Activated CD4-positive, alpha-beta T cell treated with anti-CD3 and anti-CD28 coated beads for 1 hour (primary cell): ENCODE measurements around the gene IPPK.

Experiments
- DNase-seq: peaks from one replicate; pipeline ENCODE4 v3.0.0-alpha.2; 2020

The IPPK gene

GRCh38 chr9:92656537-92656925 is 13.4 kb downstream of the IPPK start:
- DNase-seq = no peak

- DNase-seq = no peak
Measured at GRCh38 chr9:92655896-92656536, 13.9 kb downstream of the IPPK start.

GRCh38 chr9:92655366-92655765 is 14.6 kb downstream of the IPPK start:
- no peak for DNase-seq

- DNase-seq = no peak
Measured at GRCh38 chr9:92654481-92655301, 15.2 kb downstream of the IPPK start.

- DNase-seq = no peak
Measured at GRCh38 chr9:92652461-92652860, 17.5 kb downstream of the IPPK start.

- no peak for DNase-seq
Measured at GRCh38 chr9:92650839-92651621, 18.9 kb downstream of the IPPK start.

- no peak for DNase-seq
Measured at GRCh38 chr9:92650296-92650695, 19.6 kb downstream of the IPPK start.

- no peak for DNase-seq
Measured at GRCh38 chr9:92649007-92649406, 20.9 kb downstream of the IPPK start.

- DNase-seq = no peak
Measured at GRCh38 chr9:92648474-92648971, 21.4 kb downstream of the IPPK start.

- DNase-seq = no peak
Measured at GRCh38 chr9:92647671-92648473, 22.1 kb downstream of the IPPK start.

GRCh38 chr9:92645041-92645440 is 24.9 kb downstream of the IPPK start:
- DNase-seq = no peak

- DNase-seq = no peak
Measured at GRCh38 chr9:92644278-92644677, 25.7 kb downstream of the IPPK start.

- no peak for DNase-seq
Measured at GRCh38 chr9:92642564-92642963, 27.4 kb downstream of the IPPK start.

GRCh38 chr9:92642041-92642451 is 27.9 kb downstream of the IPPK start:
- no peak for DNase-seq

GRCh38 chr9:92641092-92641809 is 28.7 kb downstream of the IPPK start:
- no peak for DNase-seq

- DNase-seq = no peak
Measured at GRCh38 chr9:92640398-92641091, 29.4 kb downstream of the IPPK start.

- no peak for DNase-seq
Measured at GRCh38 chr9:92639791-92640271, 30.1 kb downstream of the IPPK start.

- no peak for DNase-seq
Measured at GRCh38 chr9:92639124-92639523, 30.8 kb downstream of the IPPK start.

- no peak for DNase-seq
Measured at GRCh38 chr9:92638621-92639101, 31.3 kb downstream of the IPPK start.

- DNase-seq = no peak
Measured at GRCh38 chr9:92637886-92638620, 31.9 kb downstream of the IPPK start.
